ENCODE results near the gene METTL21A. TPM values are rescaled to one million over a fixed set of nuclear protein-coding genes. Genes with fewer than 3 reads are reported as not detected.

The METTL21A gene
- total and polyA plus RNA-seq, 2 of the 13 experiments (the other 11 are each of a cell fraction or from before 2014, with no cell fraction given) = 42.4 to 61.2 TPM

GRCh38 chr2:207625014-207625907 is at the start of gene METTL21A (continued):
- TF ChIP-seq ATF7-NPFF (CRISPR knock-in tag; IDR thresholded peaks at IDR 0.05; ENCODE audit: low read depth) = peak; percentile 94
- peak; percentile 52; the same call in 1 of the 2 replicates for TF ChIP-seq ZNF280B (CRISPR knock-in tag; IDR thresholded peaks at IDR 0.05; ENCODE audit: borderline replicate concordance)
- peak; percentile 54; the same call in 1 of the 2 replicates for TF ChIP-seq TBX3 (IDR thresholded peaks at IDR 0.05; ENCODE audit: borderline replicate concordance)
- TF ChIP-seq NFIB (CRISPR knock-in tag; IDR thresholded peaks at IDR 0.05; ENCODE audit: borderline replicate concordance) = no peak
- 0 out of 2 replicates have a peak, but pooled peaks have one; percentile 7 for TF ChIP-seq ZNF773 (CRISPR knock-in tag; IDR thresholded peaks at IDR 0.05; ENCODE audit: borderline replicate concordance)
- peak; percentile 49; the same call in 1 of the 2 replicates for TF ChIP-seq ZBTB20 (CRISPR knock-in tag; IDR thresholded peaks at IDR 0.05; ENCODE audit: borderline replicate concordance, low read depth)
- TF ChIP-seq MTF1 (CRISPR knock-in tag; IDR thresholded peaks at IDR 0.05) = peak; percentile 68; the same call in 1 of the 2 replicates
- no peak for TF ChIP-seq SCMH1 (CRISPR knock-in tag; IDR thresholded peaks at IDR 0.05; ENCODE audit: borderline replicate concordance)
- TF ChIP-seq CSRNP2 (CRISPR knock-in tag; conservative IDR thresholded peaks at IDR 0.05; ENCODE audit: low read depth) = 0 out of 2 replicates have a peak, but pooled peaks have one; percentile 63
- TF ChIP-seq ZBTB38 (CRISPR knock-in tag; IDR thresholded peaks at IDR 0.05) = peak; percentile 88
- peak; percentile 47 for TF ChIP-seq MIER2 (CRISPR knock-in tag; IDR thresholded peaks at IDR 0.05)
- TF ChIP-seq KAT2B (IDR thresholded peaks at IDR 0.05; ENCODE audit: borderline replicate concordance, low read depth, low read length) = no peak
- 0 out of 2 replicates have a peak, but pooled peaks have one; percentile 17 for TF ChIP-seq CHD4 (IDR thresholded peaks at IDR 0.05; ENCODE audit: borderline replicate concordance, low read length)
- no peak; the same call in 1 of the 2 replicates for TF ChIP-seq PAF1 (CRISPR knock-in tag; IDR thresholded peaks at IDR 0.05)
- peak; percentile 79; the same call in 1 of the 2 replicates for TF ChIP-seq ZIK1 (CRISPR knock-in tag; IDR thresholded peaks at IDR 0.05; ENCODE audit: borderline replicate concordance, low read depth)
- TF ChIP-seq CTCF (CRISPR knock-in tag; IDR thresholded peaks at IDR 0.05) = peak; percentile 92
- peak; percentile 57; the same call in 1 of the 2 replicates for TF ChIP-seq ZNF441 (CRISPR knock-in tag; IDR thresholded peaks at IDR 0.05; ENCODE audit: borderline replicate concordance)
- 0 out of 2 replicates have a peak, but pooled peaks have one; percentile 56 for TF ChIP-seq ZNF260 (CRISPR knock-in tag; IDR thresholded peaks at IDR 0.05; ENCODE audit: borderline replicate concordance, low read depth)
- TF ChIP-seq SRSF4 (IDR thresholded peaks at IDR 0.05; ENCODE audit: low read depth, low read length, poor library complexity, severe bottlenecking) = no peak
- TF ChIP-seq ZNF670 (CRISPR knock-in tag; IDR thresholded peaks at IDR 0.05; ENCODE audit: borderline replicate concordance) = 0 out of 2 replicates have a peak, but pooled peaks have one; percentile 72
- peak; percentile 87 for TF ChIP-seq SRY (CRISPR knock-in tag; IDR thresholded peaks at IDR 0.05)
- TF ChIP-seq RFXANK (CRISPR knock-in tag; IDR thresholded peaks at IDR 0.05) = peak; percentile 24; the same call in 1 of the 2 replicates
- TF ChIP-seq ZNF33A (CRISPR knock-in tag; IDR thresholded peaks at IDR 0.05; ENCODE audit: borderline replicate concordance) = no peak
- TF ChIP-seq HNF4A (CRISPR knock-in tag; IDR thresholded peaks at IDR 0.05) = peak; percentile 40

Data from HepG2 (cell line).